Suprapubic skin (tissue), 4 donors: ENCODE data around the gene CGRRF1. TPM values are rescaled to one million over a fixed set of nuclear protein-coding genes. Genes with fewer than 3 reads are reported as not detected.
A peak's percentile ranks its signal among the peaks of the same experiment; 100 is the strongest.

Experiments
- DNase-seq, 2 donors: peaks; one replicate each; pipeline ENCODE4 v3.0.0-alpha.2; 2019; ENCODE audit warnings: low spot score in 2 of 2
- H3K27ac ChIP-seq: fragments of 200-600 bp; sonication (generic); one replicate; pipeline ENCODE4 v1.5.1; 2019
- H3K27me3 ChIP-seq: fragments of 200-600 bp; sonication (generic); one replicate; pipeline ENCODE4 v1.5.1; 2019
- H3K36me3 ChIP-seq: fragments of 200-600 bp; sonication (generic); one replicate; pipeline ENCODE4 v1.5.1; 2019
- H3K4me1 ChIP-seq: fragments of 200-600 bp; sonication (generic); one replicate; pipeline ENCODE4 v1.5.1; 2019
- H3K4me3 ChIP-seq: fragments of 200-600 bp; sonication (generic); one replicate; pipeline ENCODE4 v1.5.1; 2019; ENCODE audit warnings: mild to moderate bottlenecking
- H3K9me3 ChIP-seq: fragments of 200-600 bp; sonication (generic); one replicate; pipeline ENCODE4 v1.5.1; 2019
- CTCF ChIP-seq, 2 donors: fragments of 200-600 bp in 1 of 2; fragments of 450-650 bp in 1 of 2; sonication (generic) in 1 of 2; IDR thresholded peaks; one replicate each; pipeline ENCODE4 v1.5.1; 2016 to 2019; ENCODE audit warnings: antibody characterized with exemption in 2 of 2, mild to moderate bottlenecking in 1 of 2, moderate library complexity in 1 of 2
- EP300 ChIP-seq: sonication (generic); formaldehyde crosslinking; IDR thresholded peaks from one replicate; pipeline ENCODE4 v1.6.1; 2017; ENCODE audit warnings: antibody characterized with exemption
- POLR2A ChIP-seq, 2 donors: fragments of 450-650 bp; IDR thresholded peaks; one replicate each; pipeline ENCODE4 v1.6.1; 2017; ENCODE audit warnings: antibody characterized with exemption in 2 of 2, mild to moderate bottlenecking in 2 of 2, moderate library complexity in 2 of 2
- POLR2AphosphoS5 ChIP-seq, 3 donors: sonication (generic); formaldehyde crosslinking; IDR thresholded peaks; one replicate each; pipeline ENCODE4 v1.6.1; 2017; ENCODE audit warnings: antibody characterized with exemption in 3 of 3
- WGBS: methylation state at CpG from one replicate; pipeline ENCODE4 v1.1.5; 2018; 5-methylcytosine and 5-hydroxymethylcytosine counted together
- total RNA-seq, 4 donors: library from RNA; depleted of rRNA; stranded (reverse); fragments of >200 nt; gene quantifications; one replicate each; pipeline ENCODE4 v1.1.0, GENCODE V29; 2016

CGRRF1 gene
- total RNA-seq, 4 donors from 2014 or later = 5.6 to 12.1 (median 9.2) TPM

- Histone ChIP-seq H3K4me1 (peaks cover 50% of the 10 kb centered on the region), H3K4me3 (peak overlapping the region; percentile 91), H3K27ac (peak overlapping the region; percentile 92), H3K36me3 (peaks cover 5% of the 10 kb centered on the region), H3K27me3 (no peaks in the 10 kb centered on the region), H3K9me3 (no peaks in the 10 kb centered on the region)
- 36% methylated on average over 4 of the region's 4 CpGs for WGBS
- no peak for DNase-seq
- TF ChIP-seq POLR2A (IDR thresholded peaks at IDR 0.05) = no peak
- no peak for TF ChIP-seq CTCF (IDR thresholded peaks at IDR 0.05)
- TF ChIP-seq POLR2AphosphoS5 (IDR thresholded peaks at IDR 0.05) = no peak
- no peak for TF ChIP-seq EP300
These were observed 21.9 kb upstream of the CGRRF1 start for GRCh38 chr14:54487771-54488170.

- Histone ChIP-seq H3K4me1 (peaks cover 50% of the 10 kb centered on the region), H3K9me3 (no peaks in the 10 kb centered on the region), H3K36me3 (peaks cover 2% of the 10 kb centered on the region), H3K27ac (peak overlapping the region; percentile 92), H3K27me3 (no peaks in the 10 kb centered on the region), H3K4me3 (peak overlapping the region; percentile 91)
- no peak for DNase-seq
- no peak for TF ChIP-seq POLR2AphosphoS5 (IDR thresholded peaks at IDR 0.05)
- TF ChIP-seq POLR2A (IDR thresholded peaks at IDR 0.05) = no peak
- no peak for TF ChIP-seq CTCF (IDR thresholded peaks at IDR 0.05)
- TF ChIP-seq EP300 = no peak
- 4% methylated on average over 8 of the region's 9 CpGs for WGBS
These were observed 21.4 kb upstream of the CGRRF1 start for GRCh38 chr14:54488318-54488645.

GRCh38 chr14:54488646-54489317 is 20.9 kb upstream of the CGRRF1 start, which contains the start of gene GMFB:
Gene GMFB (minus strand): TSS chr14:54488980. CDS start chr14:54488927, 53 bp downstream.
- TF ChIP-seq EP300 = no peak
- TF ChIP-seq CTCF (IDR thresholded peaks at IDR 0.05) = peak; percentile 14 to 31
- peak; percentile 22 to 68 for TF ChIP-seq POLR2A (IDR thresholded peaks at IDR 0.05)
- peak in 2 of 3 donors; percentile 62 to 88 for TF ChIP-seq POLR2AphosphoS5 (IDR thresholded peaks at IDR 0.05)
- DNase-seq = peak; percentile 94 to 95
- Histone ChIP-seq H3K9me3 (no peaks in the 10 kb centered on the region), H3K36me3 (no peaks in the 10 kb centered on the region), H3K4me3 (peak within 1 kb of the TSS; percentile 91), H3K27ac (peak within 1 kb of the TSS; percentile 92), H3K4me1 (peaks cover 50% of the 10 kb centered on the region), H3K27me3 (no peaks in the 10 kb centered on the region)
- WGBS = under 1% methylated on average over 21 of the region's 51 CpGs

- DNase-seq = no peak
- WGBS = 21% methylated on average over 5 of the region's 5 CpGs
- Histone ChIP-seq H3K27me3 (no peaks in the 10 kb centered on the region), H3K4me1 (peaks cover 48% of the 10 kb centered on the region), H3K36me3 (no peaks in the 10 kb centered on the region), H3K4me3 (peak overlapping the region; percentile 91), H3K9me3 (no peaks in the 10 kb centered on the region), H3K27ac (peak overlapping the region; percentile 92)
- TF ChIP-seq POLR2AphosphoS5 (IDR thresholded peaks at IDR 0.05) = no peak
- TF ChIP-seq EP300 = no peak
- TF ChIP-seq POLR2A (IDR thresholded peaks at IDR 0.05) = no peak
- TF ChIP-seq CTCF (IDR thresholded peaks at IDR 0.05) = no peak
These were observed 20.4 kb upstream of the CGRRF1 start for GRCh38 chr14:54489318-54489683.

GRCh38 chr14:54489731-54490444 is 19.8 kb upstream of the CGRRF1 start:
- WGBS = 80% methylated on average over 4 of the region's 4 CpGs
- no peaks in the 10 kb centered on the region for H3K27me3 ChIP-seq
- no peaks in the 10 kb centered on the region for H3K9me3 ChIP-seq
- H3K4me1 ChIP-seq = peaks cover 42% of the 10 kb centered on the region
- no peaks in the 10 kb centered on the region for H3K36me3 ChIP-seq
- no peak for DNase-seq
- H3K27ac ChIP-seq = no peak overlapping the region
- peak overlapping the region; percentile 91 for H3K4me3 ChIP-seq
- TF ChIP-seq POLR2A (IDR thresholded peaks at IDR 0.05) (no peak), POLR2AphosphoS5 (IDR thresholded peaks at IDR 0.05) (no peak), CTCF (IDR thresholded peaks at IDR 0.05) (no peak), EP300 (no peak)
